H1 (cell line): ENCODE data around the gene SYT10. TPM values are rescaled to one million over a fixed set of nuclear protein-coding genes. Genes with fewer than 3 reads are reported as not detected.

Experiments
- CTCF ChIA-PET: fragments of 300-600 bp; sonication (Branson Sonifier 250); formaldehyde crosslinking; loops from one replicate; lab custom pipeline; 2021; ENCODE audit not compliant: partially characterized antibody; lab: Charles Lee
- POLR2A ChIA-PET: fragments of 300-600 bp; sonication (Branson Sonifier 250); formaldehyde crosslinking; loops from one replicate; lab custom pipeline; 2021; ENCODE audit warnings: inconsistent platforms; ENCODE audit not compliant: partially characterized antibody; lab: Charles Lee
- DNase-seq, 2 experiments: peaks; one replicate each; pipeline versions ENCODE4 v3.0.0 to v3.0.0-alpha.2; 2010 to 2022; ENCODE audit warnings: low spot score in 2 of 2, low read depth in 1 of 2, mixed read lengths in 1 of 2
- FAIRE-seq: peaks from 2 replicates; lab custom pipeline; 2011; peaks lifted over from hg19 to GRCh38; lab: Jason Lieb, UNC
- H2AFZ ChIP-seq: 2 replicates; pipeline ENCODE4 v1.8.1; 2012; ENCODE audit warnings: low read length, inconsistent platforms
- H2AK5ac ChIP-seq: 2 replicates; pipeline ENCODE4 v1.6.1; 2013; ENCODE audit warnings: low read depth, low read length
- H2BK120ac ChIP-seq: replicated peaks from 2 replicates; pipeline ENCODE3; 2013; ENCODE audit warnings: low read depth, low read length, inconsistent platforms
- H2BK12ac ChIP-seq: 2 replicates; pipeline ENCODE4 v1.6.1; 2013; ENCODE audit warnings: low read depth, low read length
- H2BK15ac ChIP-seq: 2 replicates; pipeline ENCODE4 v1.6.1; 2013; ENCODE audit warnings: low read length
- H2BK20ac ChIP-seq: 2 replicates; pipeline ENCODE4 v1.6.1; 2013; ENCODE audit warnings: low read length
- H2BK5ac ChIP-seq: 2 replicates; pipeline ENCODE4 v1.6.1; 2013; ENCODE audit warnings: low read depth, low read length
- H3K14ac ChIP-seq: 2 replicates; pipeline ENCODE4 v1.6.1; 2013; ENCODE audit warnings: inconsistent platforms; ENCODE audit not compliant: insufficient read length
- H3K18ac ChIP-seq: 2 replicates; pipeline ENCODE4 v1.6.1; 2013; ENCODE audit warnings: low read length; ENCODE audit errors: extremely low read depth
- H3K23ac ChIP-seq: 2 replicates; pipeline ENCODE4 v1.6.1; 2013; ENCODE audit warnings: inconsistent platforms; ENCODE audit not compliant: insufficient read length
- H3K23me2 ChIP-seq: 2 replicates; pipeline ENCODE4 v1.6.1; 2013; ENCODE audit warnings: low read depth, low read length
- H3K27ac ChIP-seq: 2 replicates; pipeline ENCODE4 v1.6.1; 2011; ENCODE audit warnings: low read depth, low read length, inconsistent platforms
- H3K27me3 ChIP-seq, 4 experiments: replicated peaks in 1 of 4; 1 replicate in 1 of 4; 2 replicates in 3 of 4; pipeline versions ENCODE4 v1.6.1 to v1.8.1; 2011 to 2013; ENCODE audit warnings: low read length in 3 of 4, mild to moderate bottlenecking in 3 of 4, inconsistent platforms in 2 of 4, mixed read lengths in 2 of 4, moderate library complexity in 1 of 4; ENCODE audit not compliant: control insufficient read depth in 3 of 4, insufficient read depth in 3 of 4; ENCODE audit errors: extremely low read depth in 1 of 4
- H3K36me3 ChIP-seq, 4 experiments: 2 replicates each; pipeline versions ENCODE4 v1.6.1 to v1.8.1; 2011 to 2013; ENCODE audit warnings: mild to moderate bottlenecking in 4 of 4, low read length in 3 of 4, moderate library complexity in 2 of 4, control low read depth in 1 of 4, inconsistent platforms in 1 of 4; ENCODE audit not compliant: insufficient read depth in 4 of 4, control insufficient read depth in 2 of 4
- H3K4ac ChIP-seq: replicated peaks from 2 replicates; pipeline ENCODE3; 2013; ENCODE audit warnings: low read length, low read depth, mixed read lengths, inconsistent platforms; ENCODE audit not compliant: insufficient read length
- H3K4me1 ChIP-seq, 4 experiments: replicated peaks in 1 of 4; 1 replicate in 1 of 4; 2 replicates in 3 of 4; pipeline versions ENCODE4 v1.6.1 to v1.8.1; 2011 to 2013; ENCODE audit warnings: low read length in 3 of 4, inconsistent platforms in 2 of 4, mixed read lengths in 1 of 4; ENCODE audit not compliant: insufficient read depth in 4 of 4, control insufficient read depth in 3 of 4
- H3K4me2 ChIP-seq, 2 experiments: 2 replicates each; pipeline versions ENCODE4 v1.6.1 to v1.8.1; 2011 to 2013; ENCODE audit warnings: low read depth in 2 of 2, low read length in 2 of 2, control low read depth in 1 of 2, inconsistent platforms in 1 of 2, mild to moderate bottlenecking in 1 of 2; ENCODE audit not compliant: insufficient read depth in 1 of 2
- H3K4me3 ChIP-seq, 4 experiments: fragments of 200-600, 300-600 bp in 1 of 4; sonication (generic), shearing (Covaris generic), sonication (Bioruptor Twin) in 1 of 4; 2 replicates each; pipeline versions ENCODE4 v1.5.1 to v1.8.1; 2011 to 2016; ENCODE audit warnings: low read length in 4 of 4, low read depth in 3 of 4, control low read depth in 2 of 4, inconsistent platforms in 2 of 4, mild to moderate bottlenecking in 2 of 4, mixed read lengths in 1 of 4, moderate library complexity in 1 of 4; ENCODE audit not compliant: insufficient read depth in 2 of 4; ENCODE audit errors: extremely low read depth in 1 of 4
- H3K56ac ChIP-seq: replicated peaks from 2 replicates; pipeline ENCODE3; 2013; ENCODE audit warnings: low read depth, mild to moderate bottlenecking, mixed read lengths, low read length, inconsistent platforms; ENCODE audit not compliant: insufficient read length
- H3K79me1 ChIP-seq: 2 replicates; pipeline ENCODE4 v1.6.1; 2013; ENCODE audit warnings: low read depth, low read length, control low read depth
- H3K79me2 ChIP-seq, 2 experiments: 2 replicates each; pipeline versions ENCODE4 v1.6.1 to v1.8.1; 2012 to 2013; ENCODE audit warnings: low read length in 2 of 2, mild to moderate bottlenecking in 2 of 2, inconsistent platforms in 1 of 2; ENCODE audit not compliant: insufficient read depth in 2 of 2, control insufficient read depth in 1 of 2
- H3K9ac ChIP-seq, 4 experiments: replicated peaks in 1 of 4; 1 replicate in 1 of 4; 2 replicates in 3 of 4; pipeline versions ENCODE4 v1.6.1 to v1.8.1; 2011 to 2013; ENCODE audit warnings: low read depth in 3 of 4, low read length in 3 of 4, control low read depth in 2 of 4, mild to moderate bottlenecking in 2 of 4, moderate library complexity in 2 of 4, inconsistent platforms in 1 of 4; ENCODE audit errors: extremely low read depth in 1 of 4
- H3K9me3 ChIP-seq, 2 experiments: 2 replicates each; pipeline versions ENCODE4 v1.6.1 to v1.8.1; 2012 to 2013; ENCODE audit warnings: mild to moderate bottlenecking in 2 of 2, moderate library complexity in 2 of 2, control low read depth in 1 of 2, inconsistent platforms in 1 of 2, low read depth in 1 of 2, low read length in 1 of 2, mixed read lengths in 1 of 2; ENCODE audit not compliant: insufficient read depth in 2 of 2
- H4K20me1 ChIP-seq, 2 experiments: replicated peaks in 1 of 2; 2 replicates each; pipeline versions ENCODE3 to v1.8.1; 2011 to 2013; ENCODE audit warnings: inconsistent platforms in 2 of 2, low read length in 2 of 2, mild to moderate bottlenecking in 1 of 2; ENCODE audit not compliant: insufficient read depth in 2 of 2, control insufficient read depth in 1 of 2
- H4K5ac ChIP-seq: 2 replicates; pipeline ENCODE4 v1.6.1; 2013; ENCODE audit warnings: low read length, low read depth, mixed read lengths, inconsistent platforms; ENCODE audit not compliant: insufficient read length
- H4K8ac ChIP-seq: 2 replicates; pipeline ENCODE4 v1.8.0; 2013; ENCODE audit warnings: mild to moderate bottlenecking, moderate library complexity, low read length, inconsistent platforms; ENCODE audit not compliant: insufficient read depth; ENCODE audit errors: extremely low read depth
- H4K91ac ChIP-seq: replicated peaks from 2 replicates; pipeline ENCODE3; 2013; ENCODE audit warnings: low read length, mixed read lengths, inconsistent platforms; ENCODE audit not compliant: insufficient read length
- EZH2 ChIP-seq: fragments of 200-600 bp; sonication (generic); IDR thresholded peaks from 2 replicates; pipeline ENCODE4 v1.7.1; 2012; ENCODE audit warnings: low read depth, mild to moderate bottlenecking, moderate library complexity, low read length, inconsistent platforms; ENCODE audit not compliant: severe bottlenecking
- JUN ChIP-seq: IDR thresholded peaks from 2 replicates; pipeline ENCODE4 v1.6.1; 2011; ENCODE audit warnings: low read depth, mild to moderate bottlenecking, improper control_type of control experiment, low read length
- WGBS, 2 experiments: shearing (Covaris generic) in 1 of 2; methylation state at CpG; one replicate each; pipeline versions ENCODE4 v1.1.6 to v1.1.7; 2013 to 2015; ENCODE audit warnings: low lambda C conversion rate in 2 of 2, mixed read lengths in 2 of 2, inconsistent platforms in 1 of 2, low coverage in 1 of 2, missing lambda C conversion rate in 1 of 2; ENCODE audit not compliant: insufficient replicate concordance in 2 of 2, insufficient coverage in 1 of 2, insufficient read length in 1 of 2; ENCODE audit errors: extremely low coverage in 1 of 2, missing lambda C conversion rate in 1 of 2; 5-methylcytosine and 5-hydroxymethylcytosine counted together
- polyA plus RNA-seq, 7 experiments: library from polyadenylated mRNA; depleted of rRNA in 3 of 7; stranded (reverse) in 5 of 7; unstranded in 2 of 7; fragments of >200 nt in 5 of 7; fragments of 200-250 nt in 2 of 7; gene quantifications; 1 replicate in 5 of 7; 2 replicates in 1 of 7; 4 replicates in 1 of 7; pipeline versions ENCODE4 v1.2.1 to v1.2.3, GENCODE V29; 2011 to 2013; ENCODE audit warnings: missing spikeins in 2 of 7, mixed read lengths in 2 of 7
- total RNA-seq: library from RNA; stranded (reverse); fragmentation: NEBNext Ultra II Directional; extraction: Animal tissue kit (Norgen Biotek cat#: 25700); gene quantifications from 2 replicates; pipeline ENCODE4 v1.2.1, GENCODE V29; 2021

The SYT10 gene
- total and polyA plus RNA-seq, 2 of the 8 experiments (the other 6 are each of a cell fraction or from before 2014, with no cell fraction given), result 0.97 to 2.6 TPM

- no peak overlapping the region for H3K4me3 ChIP-seq
- 89% methylated on average over 2 of the region's 2 CpGs; no CpG with 5 or more reads in 1 of the 2 experiments for WGBS, 2 experiments
Measured at GRCh38 chr12:33370318-33370717, 69.3 kb downstream of the SYT10 start.

More at GRCh38 chr12:33370318-33370717, 69.3 kb downstream of the SYT10 start:
- FAIRE-seq (no peak), DNase-seq (no peak)
- no peak overlapping the region for H2BK15ac ChIP-seq
- no peak overlapping the region for H2AK5ac ChIP-seq
- H3K4ac ChIP-seq, result no peak overlapping the region
- no peaks in the 10 kb centered on the region for H3K27me3 ChIP-seq
- H2BK5ac ChIP-seq, result no peak overlapping the region
- H4K8ac ChIP-seq, result no peak overlapping the region
- H2BK12ac ChIP-seq, result no peak overlapping the region
- H4K20me1 ChIP-seq, result no peaks in the 10 kb centered on the region
- CTCF ChIA-PET, result no interaction called here
- no peak overlapping the region for H4K91ac ChIP-seq
- no peak overlapping the region for H3K18ac ChIP-seq
- no peaks in the 10 kb centered on the region for H3K79me1 ChIP-seq
- no peak overlapping the region for H4K5ac ChIP-seq
- H2AFZ ChIP-seq, result no peak overlapping the region
- H3K23me2 ChIP-seq, result no peaks in the 10 kb centered on the region
- H2BK20ac ChIP-seq, result no peak overlapping the region
- H3K56ac ChIP-seq, result no peak overlapping the region
- no peaks in the 10 kb centered on the region for H3K9me3 ChIP-seq
- H3K14ac ChIP-seq, result no peak overlapping the region
- POLR2A ChIA-PET, result no interaction called here
- no peak overlapping the region for H3K23ac ChIP-seq
- no peaks in the 10 kb centered on the region for H3K4me1 ChIP-seq
- no peak overlapping the region for H3K27ac ChIP-seq
- H3K79me2 ChIP-seq, result no peaks in the 10 kb centered on the region
- H3K4me2 ChIP-seq, result no peak overlapping the region
- no peak overlapping the region for H2BK120ac ChIP-seq
- TF ChIP-seq EZH2 (no peak), JUN (no peak)
- no peaks in the 10 kb centered on the region for H3K36me3 ChIP-seq
- H3K9ac ChIP-seq, result no peak overlapping the region
